ENCODE results near the gene LRRC14B.
A peak's percentile ranks its signal among the peaks of the same experiment; 100 is the strongest.

LRRC14B gene

GRCh38 chr5:188488-189481 is 2.5 kb upstream of the LRRC14B start (continued):
- TF ChIP-seq, protein P1, sequence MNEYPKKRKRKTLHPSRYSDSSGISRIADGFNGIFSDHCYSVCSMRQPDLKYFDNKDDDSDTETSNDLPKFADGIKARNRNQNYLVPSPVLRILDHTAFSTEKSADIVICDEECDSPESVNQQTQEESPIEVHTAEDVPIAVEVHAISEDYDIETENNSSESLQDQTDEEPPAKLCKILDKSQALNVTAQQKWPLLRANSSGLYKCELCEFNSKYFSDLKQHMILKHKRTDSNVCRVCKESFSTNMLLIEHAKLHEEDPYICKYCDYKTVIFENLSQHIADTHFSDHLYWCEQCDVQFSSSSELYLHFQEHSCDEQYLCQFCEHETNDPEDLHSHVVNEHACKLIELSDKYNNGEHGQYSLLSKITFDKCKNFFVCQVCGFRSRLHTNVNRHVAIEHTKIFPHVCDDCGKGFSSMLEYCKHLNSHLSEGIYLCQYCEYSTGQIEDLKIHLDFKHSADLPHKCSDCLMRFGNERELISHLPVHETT (tag by site-specific recombination; IDR thresholded peaks at IDR 0.05): no peak
- peak; percentile 98 for TF ChIP-seq ZNF692 (tag by site-specific recombination; IDR thresholded peaks at IDR 0.05)
- TF ChIP-seq TRIM28 (IDR thresholded peaks at IDR 0.05; ENCODE audit: borderline replicate concordance, low read length): peak; percentile 55; the same call in 1 of the 2 replicates
- TF ChIP-seq, protein P2, sequence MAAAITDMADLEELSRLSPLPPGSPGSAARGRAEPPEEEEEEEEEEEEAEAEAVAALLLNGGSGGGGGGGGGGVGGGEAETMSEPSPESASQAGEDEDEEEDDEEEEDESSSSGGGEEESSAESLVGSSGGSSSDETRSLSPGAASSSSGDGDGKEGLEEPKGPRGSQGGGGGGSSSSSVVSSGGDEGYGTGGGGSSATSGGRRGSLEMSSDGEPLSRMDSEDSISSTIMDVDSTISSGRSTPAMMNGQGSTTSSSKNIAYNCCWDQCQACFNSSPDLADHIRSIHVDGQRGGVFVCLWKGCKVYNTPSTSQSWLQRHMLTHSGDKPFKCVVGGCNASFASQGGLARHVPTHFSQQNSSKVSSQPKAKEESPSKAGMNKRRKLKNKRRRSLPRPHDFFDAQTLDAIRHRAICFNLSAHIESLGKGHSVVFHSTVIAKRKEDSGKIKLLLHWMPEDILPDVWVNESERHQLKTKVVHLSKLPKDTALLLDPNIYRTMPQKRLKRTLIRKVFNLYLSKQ (tag by site-specific recombination; IDR thresholded peaks at IDR 0.05; ENCODE audit: borderline replicate concordance): no peak
- peak; percentile 63 for TF ChIP-seq SP3 (tag by site-specific recombination; IDR thresholded peaks at IDR 0.05)
- TF ChIP-seq ZBTB17 (tag by site-specific recombination; IDR thresholded peaks at IDR 0.05): peak; percentile 92
- no peak for TF ChIP-seq SCRT1 (tag by site-specific recombination; IDR thresholded peaks at IDR 0.05; ENCODE audit: borderline replicate concordance)
- no peak for TF ChIP-seq ZNF626 (tag by site-specific recombination; IDR thresholded peaks at IDR 0.05)
- TF ChIP-seq KLF17 (tag by site-specific recombination; IDR thresholded peaks at IDR 0.05): peak; percentile 71; the same call in 1 of the 2 replicates
- TF ChIP-seq ZNF391 (tag by site-specific recombination; IDR thresholded peaks at IDR 0.05; ENCODE audit: borderline replicate concordance, low read depth): no peak
- TF ChIP-seq ZNF24 (tag by site-specific recombination; IDR thresholded peaks at IDR 0.05): 0 out of 2 replicates have a peak, but pooled peaks have one; percentile 45
- no peak for TF ChIP-seq ZNF830 (tag by site-specific recombination; IDR thresholded peaks at IDR 0.05; ENCODE audit: low read depth)
- TF ChIP-seq ZFP3 (tag by site-specific recombination; IDR thresholded peaks at IDR 0.05; ENCODE audit: low read depth): no peak
- TF ChIP-seq ZNF248 (tag by site-specific recombination; IDR thresholded peaks at IDR 0.05): no peak
- TF ChIP-seq ZNF211 (tag by site-specific recombination; IDR thresholded peaks at IDR 0.05; ENCODE audit: low read depth): no peak
- peak; percentile 90 for TF ChIP-seq ZNF335 (tag by site-specific recombination; conservative IDR thresholded peaks at IDR 0.05)
- TF ChIP-seq ZNF473 (tag by site-specific recombination; IDR thresholded peaks at IDR 0.05): no peak
- TF ChIP-seq ZNF133 (tag by site-specific recombination; IDR thresholded peaks at IDR 0.05): no peak
- TF ChIP-seq ZNF521 (tag by site-specific recombination; IDR thresholded peaks at IDR 0.05): no peak
- peak; percentile 98 for TF ChIP-seq ZNF2 (tag by site-specific recombination; IDR thresholded peaks at IDR 0.05)
- no peak for TF ChIP-seq ZNF239 (tag by site-specific recombination; IDR thresholded peaks at IDR 0.05)
- no peak for TF ChIP-seq ZSCAN5A (tag by site-specific recombination; IDR thresholded peaks at IDR 0.05)
- peak; percentile 14 for TF ChIP-seq ZBTB26 (tag by site-specific recombination; optimal IDR thresholded peaks at IDR 0.05)
- peak; percentile 98 for TF ChIP-seq ZFP69B (tag by site-specific recombination; IDR thresholded peaks at IDR 0.05)
- peak; percentile 38; the same call in 1 of the 2 replicates for TF ChIP-seq ZNF629 (tag by site-specific recombination; IDR thresholded peaks at IDR 0.05)
- TF ChIP-seq BCL6B (tag by site-specific recombination; IDR thresholded peaks at IDR 0.05): no peak
- 0 out of 2 replicates have a peak, but pooled peaks have one; percentile 53 for TF ChIP-seq ZEB2 (tag by site-specific recombination; IDR thresholded peaks at IDR 0.05)
- TF ChIP-seq ZNF660 (tag by site-specific recombination; IDR thresholded peaks at IDR 0.05): peak; percentile 70
- no peak for TF ChIP-seq ZNF48 (tag by site-specific recombination; IDR thresholded peaks at IDR 0.05)
- no peak for TF ChIP-seq BCL11B (tag by site-specific recombination; IDR thresholded peaks at IDR 0.05; ENCODE audit: low read depth)
